ENCODE data around the gene PYGM. TPM values are rescaled to one million over a fixed set of nuclear protein-coding genes. Genes with fewer than 3 reads are reported as not detected.

Gene PYGM
- total and polyA plus RNA-seq, 2 of the 13 experiments (the other 11 are each of a cell fraction or from before 2014, with no cell fraction given), result 0.11 to 0.12 TPM

- H3K27ac ChIP-seq (ENCODE audit: extremely low read length, insufficient read depth, low read length), result no peak overlapping the region
- H2AFZ ChIP-seq (ENCODE audit: low read length), result no peak overlapping the region
- no peak for ATAC-seq
- intact Hi-C loops (cut with micrococcal nuclease; ENCODE audit: unreplicated experiment), result no loop called here
- FAIRE-seq, result no peak
- H3K9ac ChIP-seq (ENCODE audit: insufficient read depth, low read depth, low read length), result no peak overlapping the region
- in situ Hi-C loops (cut with HindIII; ENCODE audit: extremely low pct_ligation_motif_present, low pct_unique_long_range_greater_than_20kb), result no loop called here
- no peaks in the 10 kb centered on the region for H3K27me3 ChIP-seq (ENCODE audit: control insufficient read depth in 1 of 2, insufficient read depth in 2 of 2, low read length in 2 of 2)
- H3K79me2 ChIP-seq (ENCODE audit: insufficient read depth, low read length), result peaks cover 21% of the 10 kb centered on the region
- TF ChIP-seq FOSL2 (CRISPR knock-in tag; IDR thresholded peaks at IDR 0.05) (no peak), SKI (IDR thresholded peaks at IDR 0.05; ENCODE audit: partially characterized antibody) (no peak), POLR2AphosphoS2 (IDR thresholded peaks at IDR 0.05; ENCODE audit: low read depth, low read length) (0 out of 2 replicates have a peak, but pooled peaks have one; percentile 3)
- peaks cover 65 to 92% of the 10 kb centered on the region in 2 experiments for H3K36me3 ChIP-seq (replicated peaks in 1 of 2; ENCODE audit: control insufficient read depth in 1 of 2, insufficient read depth in 2 of 2, low read length in 2 of 2)
- H3K4me1 ChIP-seq (ENCODE audit: insufficient read depth, low read length), result peaks cover 10% of the 10 kb centered on the region; the same call in 1 of the 2 replicates
- DNase-seq (ENCODE audit: low spot score), result no peak
- H3K9me3 ChIP-seq (ENCODE audit: low read length), result no peaks in the 10 kb centered on the region
- H3K4me2 ChIP-seq (ENCODE audit: low read depth, low read length), result no peak overlapping the region
- BruUV-seq (replicated peaks), result no TSS peak
- ChIA-PET POLR2A (no interaction called here), CTCF (ENCODE audit: low intra/inter-chr PET ratio, low total read pairs) (no interaction called here)
- H3K4me3 ChIP-seq (replicated peaks in 1 of 3; ENCODE audit: insufficient read depth in 1 of 3, low read depth in 2 of 3, low read length in 3 of 3), result no peak overlapping the region
- WGBS (ENCODE audit: low lambda C conversion rate), result 98% methylated on average over 6 of the region's 6 CpGs
- H4K20me1 ChIP-seq (ENCODE audit: insufficient read depth, low read length), result peaks cover 89% of the 10 kb centered on the region
These were observed 8.5 kb upstream of the PYGM start for GRCh38 chr11:64768300-64768694.

- H3K4me1 ChIP-seq (ENCODE audit: insufficient read depth, low read length), result peaks cover 3% of the 10 kb centered on the region; the same call in 1 of the 2 replicates
- BruUV-seq (replicated peaks), result no TSS peak
- peaks cover 58 to 91% of the 10 kb centered on the region in 2 experiments for H3K36me3 ChIP-seq (replicated peaks in 1 of 2; ENCODE audit: control insufficient read depth in 1 of 2, insufficient read depth in 2 of 2, low read length in 2 of 2)
- no peak overlapping the region for H2AFZ ChIP-seq (ENCODE audit: low read length)
- ChIA-PET CTCF (ENCODE audit: low intra/inter-chr PET ratio, low total read pairs) (no interaction called here), POLR2A (no interaction called here)
- no peak overlapping the region for H3K4me2 ChIP-seq (ENCODE audit: low read depth, low read length)
- in situ Hi-C loops (cut with HindIII; ENCODE audit: extremely low pct_ligation_motif_present, low pct_unique_long_range_greater_than_20kb) (no loop called here), intact Hi-C loops (cut with micrococcal nuclease; ENCODE audit: unreplicated experiment) (no loop called here)
- ATAC-seq (peak; percentile 57), DNase-seq (ENCODE audit: low spot score) (peak; percentile 67), FAIRE-seq (no peak)
- 78% methylated on average over 14 of the region's 19 CpGs for WGBS (ENCODE audit: low lambda C conversion rate)
- H3K4me3 ChIP-seq (replicated peaks in 1 of 3; ENCODE audit: insufficient read depth in 1 of 3, low read depth in 2 of 3, low read length in 3 of 3), result no peak overlapping the region
- H3K79me2 ChIP-seq (ENCODE audit: insufficient read depth, low read length), result peaks cover 14% of the 10 kb centered on the region
- H3K9me3 ChIP-seq (ENCODE audit: low read length), result no peaks in the 10 kb centered on the region
- H4K20me1 ChIP-seq (ENCODE audit: insufficient read depth, low read length), result peaks cover 88% of the 10 kb centered on the region
- no peaks in the 10 kb centered on the region for H3K27me3 ChIP-seq (ENCODE audit: control insufficient read depth in 1 of 2, insufficient read depth in 2 of 2, low read length in 2 of 2)
- no peak overlapping the region for H3K27ac ChIP-seq (ENCODE audit: extremely low read length, insufficient read depth, low read length)
- H3K9ac ChIP-seq (ENCODE audit: insufficient read depth, low read depth, low read length), result no peak overlapping the region
- peak; percentile 58 for TF ChIP-seq RBM22 (optimal IDR thresholded peaks at IDR 0.05; ENCODE audit: low read length)
- TF ChIP-seq, protein P1, sequence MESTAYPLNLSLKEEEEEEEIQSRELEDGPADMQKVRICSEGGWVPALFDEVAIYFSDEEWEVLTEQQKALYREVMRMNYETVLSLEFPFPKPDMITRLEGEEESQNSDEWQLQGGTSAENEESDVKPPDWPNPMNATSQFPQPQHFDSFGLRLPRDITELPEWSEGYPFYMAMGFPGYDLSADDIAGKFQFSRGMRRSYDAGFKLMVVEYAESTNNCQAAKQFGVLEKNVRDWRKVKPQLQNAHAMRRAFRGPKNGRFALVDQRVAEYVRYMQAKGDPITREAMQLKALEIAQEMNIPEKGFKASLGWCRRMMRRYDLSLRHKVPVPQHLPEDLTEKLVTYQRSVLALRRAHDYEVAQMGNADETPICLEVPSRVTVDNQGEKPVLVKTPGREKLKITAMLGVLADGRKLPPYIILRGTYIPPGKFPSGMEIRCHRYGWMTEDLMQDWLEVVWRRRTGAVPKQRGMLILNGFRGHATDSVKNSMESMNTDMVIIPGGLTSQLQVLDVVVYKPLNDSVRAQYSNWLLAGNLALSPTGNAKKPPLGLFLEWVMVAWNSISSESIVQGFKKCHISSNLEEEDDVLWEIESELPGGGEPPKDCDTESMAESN (CRISPR knock-in tag; conservative IDR thresholded peaks at IDR 0.05), result no peak
- TF ChIP-seq, protein P2, sequence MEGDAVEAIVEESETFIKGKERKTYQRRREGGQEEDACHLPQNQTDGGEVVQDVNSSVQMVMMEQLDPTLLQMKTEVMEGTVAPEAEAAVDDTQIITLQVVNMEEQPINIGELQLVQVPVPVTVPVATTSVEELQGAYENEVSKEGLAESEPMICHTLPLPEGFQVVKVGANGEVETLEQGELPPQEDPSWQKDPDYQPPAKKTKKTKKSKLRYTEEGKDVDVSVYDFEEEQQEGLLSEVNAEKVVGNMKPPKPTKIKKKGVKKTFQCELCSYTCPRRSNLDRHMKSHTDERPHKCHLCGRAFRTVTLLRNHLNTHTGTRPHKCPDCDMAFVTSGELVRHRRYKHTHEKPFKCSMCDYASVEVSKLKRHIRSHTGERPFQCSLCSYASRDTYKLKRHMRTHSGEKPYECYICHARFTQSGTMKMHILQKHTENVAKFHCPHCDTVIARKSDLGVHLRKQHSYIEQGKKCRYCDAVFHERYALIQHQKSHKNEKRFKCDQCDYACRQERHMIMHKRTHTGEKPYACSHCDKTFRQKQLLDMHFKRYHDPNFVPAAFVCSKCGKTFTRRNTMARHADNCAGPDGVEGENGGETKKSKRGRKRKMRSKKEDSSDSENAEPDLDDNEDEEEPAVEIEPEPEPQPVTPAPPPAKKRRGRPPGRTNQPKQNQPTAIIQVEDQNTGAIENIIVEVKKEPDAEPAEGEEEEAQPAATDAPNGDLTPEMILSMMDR (CRISPR knock-in tag; IDR thresholded peaks at IDR 0.05), result peak; percentile 77
- TF ChIP-seq ZNF687 (CRISPR knock-in tag; IDR thresholded peaks at IDR 0.05), result peak; percentile 44
- 0 out of 2 replicates have a peak, but pooled peaks have one; percentile 19 for TF ChIP-seq THAP11 (CRISPR knock-in tag; IDR thresholded peaks at IDR 0.05)
- TF ChIP-seq POLR2A (IDR thresholded peaks at IDR 0.05; ENCODE audit: insufficient read depth in 1 of 2, low read depth in 2 of 2, low read length in 2 of 2), result peak in 1 of 2 experiments; percentile 26; a peak in 2 of 4 replicates
These were observed 7.8 kb upstream of the PYGM start for GRCh38 chr11:64767344-64768299.

Measured in HepG2 (cell line).